ENCODE measurements around the gene RNF31.
"Not testable (repeated sequence)": the region's sequence is repeated elsewhere in the genome, so short reads cannot be mapped to it uniquely, and the experiment has no call there.

The RNF31 gene

GRCh38 chr14:24146978-24147760 lies at the start of gene RNF31:
Gene RNF31, plus strand, starts transcription at chr14:24147498. Its CDS starts 201 bp downstream, at chr14:24147699.
- Histone ChIP-seq H3K27me3 (ENCODE audit: control insufficient read depth in 1 of 2, insufficient read depth in 2 of 2, low read length in 2 of 2) (no peaks in the 10 kb centered on the region), H3K4me3 (ENCODE audit: low read depth in 1 of 2, low read length in 2 of 2) (peak within 1 kb of the TSS; percentile 86 to 88), H3K27ac (ENCODE audit: low read depth, low read length) (peak within 1 kb of the TSS; percentile 99), H3K4me1 (ENCODE audit: insufficient read depth, low read length) (peaks cover 32% of the 10 kb centered on the region), H3K36me3 (ENCODE audit: insufficient read depth, low read length) (peaks cover 43% of the 10 kb centered on the region), H3K9me3 (ENCODE audit: low read length) (no peaks in the 10 kb centered on the region), H3K9ac (ENCODE audit: low read length) (peak within 1 kb of the TSS; percentile 83)

GRCh38 chr14:24098229-24098926 lies 48.9 kb upstream of the RNF31 start:
- H3K36me3 ChIP-seq (ENCODE audit: insufficient read depth, low read length) = peaks cover 7% of the 10 kb centered on the region
- no peak overlapping the region for H3K9ac ChIP-seq (ENCODE audit: low read length)
- H3K9me3 ChIP-seq (ENCODE audit: low read length) = no peaks in the 10 kb centered on the region
- no peak overlapping the region for H3K27ac ChIP-seq (ENCODE audit: low read depth, low read length)
- no peak overlapping the region for H3K4me3 ChIP-seq (ENCODE audit: low read depth in 1 of 2, low read length in 2 of 2)
- peaks cover 18% of the 10 kb centered on the region for H3K4me1 ChIP-seq (ENCODE audit: insufficient read depth, low read length)
- H3K27me3 ChIP-seq (ENCODE audit: control insufficient read depth in 1 of 2, insufficient read depth in 2 of 2, low read length in 2 of 2) = no peaks in the 10 kb centered on the region

- H3K9ac ChIP-seq (ENCODE audit: low read length) = no peak overlapping the region
- no peaks in the 10 kb centered on the region for H3K27me3 ChIP-seq (ENCODE audit: control insufficient read depth in 1 of 2, insufficient read depth in 2 of 2, low read length in 2 of 2)
- peaks cover 13% of the 10 kb centered on the region for H3K4me1 ChIP-seq (ENCODE audit: insufficient read depth, low read length)
- no peak overlapping the region for H3K4me3 ChIP-seq (ENCODE audit: low read depth in 1 of 2, low read length in 2 of 2)
- H3K27ac ChIP-seq (ENCODE audit: low read depth, low read length) = no peak overlapping the region
- H3K36me3 ChIP-seq (ENCODE audit: insufficient read depth, low read length) = peaks cover 7% of the 10 kb centered on the region
- H3K9me3 ChIP-seq (ENCODE audit: low read length) = no peaks in the 10 kb centered on the region
Observed at GRCh38 chr14:24098927-24099813, 48.1 kb upstream of the RNF31 start.

GRCh38 chr14:24100197-24100981 lies 46.9 kb upstream of the RNF31 start:
- no peak overlapping the region for H3K27ac ChIP-seq (ENCODE audit: low read depth, low read length)
- H3K36me3 ChIP-seq (ENCODE audit: insufficient read depth, low read length) = peaks cover 7% of the 10 kb centered on the region

GRCh38 chr14:24100982-24101494 lies 46.3 kb upstream of the RNF31 start:
- Histone ChIP-seq H3K9ac (ENCODE audit: low read length) (no peak overlapping the region), H3K9me3 (ENCODE audit: low read length) (no peaks in the 10 kb centered on the region), H3K36me3 (ENCODE audit: insufficient read depth, low read length) (peaks cover 7% of the 10 kb centered on the region), H3K4me3 (ENCODE audit: low read depth in 1 of 2, low read length in 2 of 2) (no peak overlapping the region), H3K27ac (ENCODE audit: low read depth, low read length) (no peak overlapping the region), H3K4me1 (ENCODE audit: insufficient read depth, low read length) (no peaks in the 10 kb centered on the region), H3K27me3 (ENCODE audit: control insufficient read depth in 1 of 2, insufficient read depth in 2 of 2, low read length in 2 of 2) (no peaks in the 10 kb centered on the region)

More at GRCh38 chr14:24100197-24100981, 46.9 kb upstream of the RNF31 start:
- Histone ChIP-seq H3K9me3 (ENCODE audit: low read length) (no peaks in the 10 kb centered on the region), H3K4me3 (ENCODE audit: low read depth in 1 of 2, low read length in 2 of 2) (no peak overlapping the region), H3K9ac (ENCODE audit: low read length) (no peak overlapping the region), H3K27me3 (ENCODE audit: control insufficient read depth in 1 of 2, insufficient read depth in 2 of 2, low read length in 2 of 2) (no peaks in the 10 kb centered on the region), H3K4me1 (ENCODE audit: insufficient read depth, low read length) (peaks cover 5% of the 10 kb centered on the region)

- Histone ChIP-seq H3K9ac (ENCODE audit: low read length) (no peak overlapping the region), H3K9me3 (ENCODE audit: low read length) (no peaks in the 10 kb centered on the region), H3K36me3 (ENCODE audit: insufficient read depth, low read length) (peaks cover 7% of the 10 kb centered on the region), H3K4me3 (ENCODE audit: low read depth in 1 of 2, low read length in 2 of 2) (no peak overlapping the region), H3K27ac (ENCODE audit: low read depth, low read length) (no peak overlapping the region), H3K27me3 (ENCODE audit: control insufficient read depth in 1 of 2, insufficient read depth in 2 of 2, low read length in 2 of 2) (no peaks in the 10 kb centered on the region), H3K4me1 (ENCODE audit: insufficient read depth, low read length) (no peaks in the 10 kb centered on the region)
Observed at GRCh38 chr14:24102357-24103048, 44.8 kb upstream of the RNF31 start.

- Histone ChIP-seq H3K9ac (ENCODE audit: low read length) (no peak overlapping the region), H3K36me3 (ENCODE audit: insufficient read depth, low read length) (peaks cover 5% of the 10 kb centered on the region), H3K27ac (ENCODE audit: low read depth, low read length) (no peak overlapping the region), H3K4me1 (ENCODE audit: insufficient read depth, low read length) (peaks cover under 1% of the 10 kb centered on the region), H3K27me3 (ENCODE audit: control insufficient read depth in 1 of 2, insufficient read depth in 2 of 2, low read length in 2 of 2) (no peaks in the 10 kb centered on the region), H3K9me3 (ENCODE audit: low read length) (no peaks in the 10 kb centered on the region), H3K4me3 (ENCODE audit: low read depth in 1 of 2, low read length in 2 of 2) (no peak overlapping the region)
Observed at GRCh38 chr14:24103451-24103850, 43.8 kb upstream of the RNF31 start.

GRCh38 chr14:24105609-24106239 lies 41.6 kb upstream of the RNF31 start:
- not testable (repeated sequence) for H3K27ac ChIP-seq (ENCODE audit: low read depth, low read length); H3K9ac ChIP-seq (ENCODE audit: low read length); H3K36me3 ChIP-seq (ENCODE audit: insufficient read depth, low read length); H3K4me3 ChIP-seq (ENCODE audit: low read depth in 1 of 2, low read length in 2 of 2); H3K9me3 ChIP-seq (ENCODE audit: low read length); H3K27me3 ChIP-seq (ENCODE audit: control insufficient read depth in 1 of 2, insufficient read depth in 2 of 2, low read length in 2 of 2); H3K4me1 ChIP-seq (ENCODE audit: insufficient read depth, low read length)

- Histone ChIP-seq H3K9me3 (ENCODE audit: low read length) (no peaks in the 10 kb centered on the region), H3K27ac (ENCODE audit: low read depth, low read length) (no peak overlapping the region), H3K36me3 (ENCODE audit: insufficient read depth, low read length) (no peaks in the 10 kb centered on the region), H3K9ac (ENCODE audit: low read length) (no peak overlapping the region), H3K4me3 (ENCODE audit: low read depth in 1 of 2, low read length in 2 of 2) (no peak overlapping the region), H3K27me3 (ENCODE audit: control insufficient read depth in 1 of 2, insufficient read depth in 2 of 2, low read length in 2 of 2) (no peaks in the 10 kb centered on the region), H3K4me1 (ENCODE audit: insufficient read depth, low read length) (peaks cover 6% of the 10 kb centered on the region)
Observed at GRCh38 chr14:24106672-24107271, 40.5 kb upstream of the RNF31 start.

All from muscle layer of colon (tissue), 2 donors.